ENCODE measurements around the gene HELLS.
"Not testable (repeated sequence)": the region's sequence is repeated elsewhere in the genome, so short reads cannot be mapped to it uniquely, and the experiment has no call there.

The HELLS gene

GRCh38 chr10:94632954-94633353, 87.4 kb downstream of the HELLS start:
- Histone ChIP-seq H3K9ac (ENCODE audit: low read length in 2 of 2) (no peak overlapping the region), H3K36me3 (ENCODE audit: control insufficient read depth in 2 of 2, insufficient read depth in 2 of 2, low read length in 2 of 2) (no peaks in the 10 kb centered on the region), H3K27ac (ENCODE audit: low read length) (no peak overlapping the region), H3K4me1 (ENCODE audit: control insufficient read depth, insufficient read depth, low read length) (no peaks in the 10 kb centered on the region), H3K9me3 (ENCODE audit: control insufficient read depth in 2 of 2, low read length in 2 of 2) (no peaks in the 10 kb centered on the region), H3K27me3 (ENCODE audit: control insufficient read depth in 1 of 2, insufficient read depth in 2 of 2, low read length in 2 of 2) (no peaks in the 10 kb centered on the region), H3K4me3 (ENCODE audit: low read length in 2 of 2) (no peak overlapping the region)

GRCh38 chr10:94638097-94638496, 92.5 kb downstream of the HELLS start:
- H3K4me1 ChIP-seq (ENCODE audit: control insufficient read depth, insufficient read depth, low read length); H3K36me3 ChIP-seq (ENCODE audit: control insufficient read depth in 2 of 2, insufficient read depth in 2 of 2, low read length in 2 of 2): not testable (repeated sequence)

GRCh38 chr10:94639902-94640301, 94.3 kb downstream of the HELLS start:
- H3K36me3 ChIP-seq (ENCODE audit: control insufficient read depth in 2 of 2, insufficient read depth in 2 of 2, low read length in 2 of 2): no peaks in the 10 kb centered on the region
- H3K4me1 ChIP-seq (ENCODE audit: control insufficient read depth, insufficient read depth, low read length): no peaks in the 10 kb centered on the region
- peaks cover 0 to 2% of the 10 kb centered on the region in 2 donors for H3K27me3 ChIP-seq (ENCODE audit: control insufficient read depth in 1 of 2, insufficient read depth in 2 of 2, low read length in 2 of 2)
- H3K9ac ChIP-seq (ENCODE audit: low read length in 2 of 2): no peak overlapping the region
- H3K27ac ChIP-seq (ENCODE audit: low read length): no peak overlapping the region
- no peaks in the 10 kb centered on the region for H3K9me3 ChIP-seq (ENCODE audit: control insufficient read depth in 2 of 2, low read length in 2 of 2)
- no peak overlapping the region for H3K4me3 ChIP-seq (ENCODE audit: low read length in 2 of 2)

More at GRCh38 chr10:94638097-94638496, 92.5 kb downstream of the HELLS start:
- not testable (repeated sequence) for H3K27ac ChIP-seq (ENCODE audit: low read length); H3K4me3 ChIP-seq (ENCODE audit: low read length in 2 of 2); H3K9me3 ChIP-seq (ENCODE audit: control insufficient read depth in 2 of 2, low read length in 2 of 2); H3K27me3 ChIP-seq (ENCODE audit: control insufficient read depth in 1 of 2, insufficient read depth in 2 of 2, low read length in 2 of 2); H3K9ac ChIP-seq (ENCODE audit: low read length in 2 of 2)

DNA sequence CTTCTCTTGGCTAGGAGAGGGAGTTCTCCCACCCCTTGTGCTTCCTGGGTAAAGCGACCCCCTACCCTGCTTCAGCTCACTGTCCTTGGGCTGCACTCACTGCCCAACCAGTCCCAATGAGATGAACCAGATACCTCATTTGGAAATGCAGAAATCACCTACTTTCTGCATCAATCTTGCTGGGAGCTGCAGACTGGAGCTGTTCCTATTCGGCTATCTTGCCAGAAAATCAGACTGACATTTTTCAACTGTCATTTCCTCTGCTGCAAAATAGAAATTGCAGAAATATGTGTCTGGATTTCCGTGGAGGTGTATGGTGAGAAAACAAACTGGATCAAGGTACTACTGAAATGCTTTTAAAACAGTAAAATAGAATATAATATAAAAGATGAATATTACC, 95.0 kb downstream of the HELLS start:
- Histone ChIP-seq H3K4me1 (ENCODE audit: control insufficient read depth, insufficient read depth, low read length) (no peaks in the 10 kb centered on the region), H3K36me3 (ENCODE audit: control insufficient read depth in 2 of 2, insufficient read depth in 2 of 2, low read length in 2 of 2) (no peaks in the 10 kb centered on the region), H3K27ac (ENCODE audit: low read length) (no peak overlapping the region), H3K9ac (ENCODE audit: low read length in 2 of 2) (no peak overlapping the region), H3K9me3 (ENCODE audit: control insufficient read depth in 2 of 2, low read length in 2 of 2) (no peaks in the 10 kb centered on the region), H3K27me3 (ENCODE audit: control insufficient read depth in 1 of 2, insufficient read depth in 2 of 2, low read length in 2 of 2) (peaks cover 0 to 2% of the 10 kb centered on the region in 2 donors), H3K4me3 (ENCODE audit: low read length in 2 of 2) (no peak overlapping the region)

GRCh38 chr10:94641480-94641879, 95.9 kb downstream of the HELLS start:
- no peaks in the 10 kb centered on the region for H3K36me3 ChIP-seq (ENCODE audit: control insufficient read depth in 2 of 2, insufficient read depth in 2 of 2, low read length in 2 of 2)
- H3K9me3 ChIP-seq (ENCODE audit: control insufficient read depth in 2 of 2, low read length in 2 of 2): no peaks in the 10 kb centered on the region
- no peak overlapping the region for H3K9ac ChIP-seq (ENCODE audit: low read length in 2 of 2)
- no peaks in the 10 kb centered on the region for H3K4me1 ChIP-seq (ENCODE audit: control insufficient read depth, insufficient read depth, low read length)
- no peak overlapping the region for H3K27ac ChIP-seq (ENCODE audit: low read length)
- peaks cover 0 to 2% of the 10 kb centered on the region in 2 donors for H3K27me3 ChIP-seq (ENCODE audit: control insufficient read depth in 1 of 2, insufficient read depth in 2 of 2, low read length in 2 of 2)
- H3K4me3 ChIP-seq (ENCODE audit: low read length in 2 of 2): no peak overlapping the region

DNA sequence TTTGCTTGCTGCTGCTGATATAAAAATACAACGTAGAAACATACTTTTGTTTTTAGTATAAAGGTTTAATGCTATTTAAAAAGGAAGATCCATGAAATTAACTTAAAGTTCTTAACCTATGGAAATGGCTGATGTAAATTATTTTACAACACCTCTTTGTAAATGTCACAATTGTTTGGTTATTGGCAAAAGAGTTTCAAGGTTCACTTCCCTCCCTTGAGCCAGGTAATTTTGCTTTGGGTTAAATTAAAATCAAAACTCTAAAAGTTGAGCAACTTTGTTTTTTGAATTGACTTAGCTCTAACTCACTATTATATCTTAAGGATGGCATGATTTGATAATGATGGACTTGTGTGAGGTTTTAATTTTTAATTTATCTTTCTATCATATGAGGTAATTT, 98.8 kb downstream of the HELLS start:
- no peak overlapping the region for H3K9ac ChIP-seq (ENCODE audit: low read length in 2 of 2)
- H3K27me3 ChIP-seq (ENCODE audit: control insufficient read depth in 1 of 2, insufficient read depth in 2 of 2, low read length in 2 of 2): peaks cover 0 to 2% of the 10 kb centered on the region in 2 donors
- no peaks in the 10 kb centered on the region for H3K36me3 ChIP-seq (ENCODE audit: control insufficient read depth in 2 of 2, insufficient read depth in 2 of 2, low read length in 2 of 2)
- H3K4me3 ChIP-seq (ENCODE audit: low read length in 2 of 2): no peak overlapping the region
- H3K4me1 ChIP-seq (ENCODE audit: control insufficient read depth, insufficient read depth, low read length): no peaks in the 10 kb centered on the region
- H3K27ac ChIP-seq (ENCODE audit: low read length): no peak overlapping the region
- H3K9me3 ChIP-seq (ENCODE audit: control insufficient read depth in 2 of 2, low read length in 2 of 2): no peaks in the 10 kb centered on the region

- Histone ChIP-seq H3K27ac (ENCODE audit: low read length) (no peak overlapping the region), H3K9me3 (ENCODE audit: control insufficient read depth in 2 of 2, low read length in 2 of 2) (no peaks in the 10 kb centered on the region), H3K4me3 (ENCODE audit: low read length in 2 of 2) (no peak overlapping the region), H3K4me1 (ENCODE audit: control insufficient read depth, insufficient read depth, low read length) (no peaks in the 10 kb centered on the region), H3K9ac (ENCODE audit: low read length in 2 of 2) (no peak overlapping the region), H3K27me3 (ENCODE audit: control insufficient read depth in 1 of 2, insufficient read depth in 2 of 2, low read length in 2 of 2) (peaks cover 0 to 2% of the 10 kb centered on the region in 2 donors), H3K36me3 (ENCODE audit: control insufficient read depth in 2 of 2, insufficient read depth in 2 of 2, low read length in 2 of 2) (no peaks in the 10 kb centered on the region)
Measured at GRCh38 chr10:94645285-94645684, 99.7 kb downstream of the HELLS start.

Data from stomach smooth muscle (tissue), 2 donors.